Fibroblast of the conjunctiva (primary cell): Measurements from ENCODE around the gene MOSMO.
"Not testable (repeated sequence)": the region's sequence is repeated elsewhere in the genome, so short reads cannot be mapped to it uniquely, and the experiment has no call there.

ENCODE experiments used
- DNase-seq: peaks from one replicate; pipeline ENCODE4 v3.0.0-alpha.2; 2010; ENCODE audit warnings: low read depth

The MOSMO gene

GRCh38 chr16:22093996-22094395 is 86.1 kb downstream of the MOSMO start:
- no peak for DNase-seq

GRCh38 chr16:22098405-22099255 is 90.7 kb downstream of the MOSMO start:
- DNase-seq, result peak; percentile 30

GRCh38 chr16:22099256-22099975 is 91.5 kb downstream of the MOSMO start:
- no peak for DNase-seq

- no peak for DNase-seq
Measured at GRCh38 chr16:22103441-22103840, 95.5 kb downstream of the MOSMO start.

GRCh38 chr16:22109258-22109898 is 101.5 kb downstream of the MOSMO start:
- DNase-seq, result no peak

- DNase-seq, result not testable (repeated sequence)
Measured at GRCh38 chr16:22111629-22112028, 103.7 kb downstream of the MOSMO start.

- no peak for DNase-seq
Measured at GRCh38 chr16:22116095-22116700, 108.3 kb downstream of the MOSMO start.

GRCh38 chr16:22117609-22118008 is 109.7 kb downstream of the MOSMO start:
- no peak for DNase-seq

- no peak for DNase-seq
Measured at GRCh38 chr16:22120440-22120839, 112.5 kb downstream of the MOSMO start.

- DNase-seq, result no peak
Measured at GRCh38 chr16:22122239-22122638, 114.3 kb downstream of the MOSMO start.

GRCh38 chr16:22123146-22123545 is 115.2 kb downstream of the MOSMO start:
- no peak for DNase-seq

GRCh38 chr16:22123759-22124490 is 116.0 kb downstream of the MOSMO start:
- DNase-seq, result no peak

GRCh38 chr16:22124583-22125284 is 116.8 kb downstream of the MOSMO start:
- DNase-seq, result no peak

- DNase-seq, result no peak
Measured at GRCh38 chr16:22126037-22126558, 118.2 kb downstream of the MOSMO start.

GRCh38 chr16:22128537-22128936 is 120.6 kb downstream of the MOSMO start:
- not testable (repeated sequence) for DNase-seq

GRCh38 chr16:22130528-22130927 is 122.6 kb downstream of the MOSMO start:
- no peak for DNase-seq

GRCh38 chr16:22132801-22133200 is 124.9 kb downstream of the MOSMO start:
- no peak for DNase-seq
